Endothelial cell of umbilical vein (primary cell): Measurements from ENCODE around the gene CALN1. TPM values are rescaled to one million over a fixed set of nuclear protein-coding genes. Genes with fewer than 3 reads are reported as not detected.

ENCODE experiments used
- BruUV-seq: library from RNA; stranded (reverse); fragments of 400-500 nt; replicated peaks from 2 replicates; lab custom pipeline; 2021; lab: Mats Ljungman, UMichigan
- CTCF ChIA-PET: fragments of 300-600, 350-600 bp; sonication (Branson Sonifier 250); formaldehyde crosslinking; loops from one replicate; lab custom pipeline; 2021; ENCODE audit warnings: antibody characterized with exemption, inconsistent platforms; lab: Charles Lee
- POLR2A ChIA-PET: fragments of 300-600, 350-600 bp; sonication (Branson Sonifier 250); formaldehyde crosslinking; loops from one replicate; lab custom pipeline; 2021; ENCODE audit warnings: antibody characterized with exemption, inconsistent platforms; lab: Charles Lee
- DNase-seq: peaks from one replicate; pipeline ENCODE4 v3.0.0-alpha.2; 2011; ENCODE audit warnings: low read depth, low spot score
- FAIRE-seq: peaks from 2 replicates; lab custom pipeline; 2011; peaks lifted over from hg19 to GRCh38; lab: Jason Lieb, UNC
- H2AFZ ChIP-seq: 2 replicates; pipeline ENCODE4 v1.6.0; 2012; ENCODE audit warnings: low read depth, low read length, control low read depth, inconsistent platforms
- H3K27ac ChIP-seq: 2 replicates; pipeline ENCODE4 v1.5.1; 2011; ENCODE audit warnings: low read depth, mild to moderate bottlenecking, control low read depth, low read length, moderate library complexity; ENCODE audit not compliant: insufficient read depth
- H3K27me3 ChIP-seq, 2 experiments: 2 replicates each; pipeline versions ENCODE4 v1.6.0 to v1.6.1; 2011; ENCODE audit warnings: low read length in 2 of 2, mixed read lengths in 1 of 2; ENCODE audit not compliant: control insufficient read depth in 2 of 2, insufficient read depth in 2 of 2
- H3K36me3 ChIP-seq, 2 experiments: 2 replicates in 1 of 2; 3 replicates in 1 of 2; pipeline ENCODE4 v1.5.1; 2011; ENCODE audit warnings: low read length in 2 of 2, mild to moderate bottlenecking in 1 of 2, moderate library complexity in 1 of 2; ENCODE audit not compliant: control insufficient read depth in 2 of 2, insufficient read depth in 2 of 2; ENCODE audit errors: extremely low read depth in 1 of 2
- H3K4me1 ChIP-seq: 3 replicates; pipeline ENCODE4 v1.5.1; 2011; ENCODE audit warnings: mild to moderate bottlenecking, low read length; ENCODE audit not compliant: control insufficient read depth, insufficient read depth; ENCODE audit errors: extremely low read depth
- H3K4me2 ChIP-seq: 2 replicates; pipeline ENCODE4 v1.6.1; 2011; ENCODE audit warnings: low read length, control low read depth, mixed read lengths; ENCODE audit not compliant: insufficient read depth
- H3K4me3 ChIP-seq, 3 experiments: fragments of 200-600 bp in 1 of 3; sonication (generic), shearing (Covaris generic) in 1 of 3; replicated peaks in 1 of 3; 2 replicates each; pipeline ENCODE4 v1.5.1; 2011 to 2016; ENCODE audit warnings: control low read depth in 3 of 3, low read length in 3 of 3, mild to moderate bottlenecking in 2 of 3, inconsistent platforms in 1 of 3, low read depth in 1 of 3, moderate library complexity in 1 of 3; ENCODE audit not compliant: insufficient read depth in 1 of 3
- H3K79me2 ChIP-seq: 2 replicates; pipeline ENCODE4 v1.6.0; 2012; ENCODE audit warnings: low read length, inconsistent platforms; ENCODE audit not compliant: control insufficient read depth, insufficient read depth
- H3K9ac ChIP-seq: replicated peaks from 2 replicates; pipeline ENCODE3; 2011; ENCODE audit warnings: low read length, control low read depth; ENCODE audit not compliant: insufficient read depth; ENCODE audit errors: extremely low read depth
- H3K9me1 ChIP-seq: replicated peaks from 3 replicates; pipeline ENCODE4 v1.6.0; 2011; ENCODE audit warnings: mild to moderate bottlenecking, low read length; ENCODE audit not compliant: control insufficient read depth, insufficient read depth; ENCODE audit errors: extremely low read depth
- H3K9me3 ChIP-seq: replicated peaks from 2 replicates; pipeline ENCODE4 v1.5.1; 2012; ENCODE audit warnings: low read length, inconsistent platforms; ENCODE audit not compliant: control insufficient read depth, insufficient read depth
- H4K20me1 ChIP-seq: replicated peaks from 2 replicates; pipeline ENCODE3; 2011; ENCODE audit warnings: mild to moderate bottlenecking, low read length; ENCODE audit not compliant: control insufficient read depth, insufficient read depth; ENCODE audit errors: extremely low read depth
- EZH2 ChIP-seq: IDR thresholded peaks from 2 replicates; pipeline ENCODE4 v1.6.1; 2012; ENCODE audit warnings: borderline replicate concordance, low read depth, mild to moderate bottlenecking, moderate library complexity, low read length, inconsistent platforms; ENCODE audit not compliant: severe bottlenecking
- FOS ChIP-seq: IDR thresholded peaks from 2 replicates; pipeline ENCODE4 v1.6.1; 2011; ENCODE audit warnings: mild to moderate bottlenecking, low read length, moderate library complexity, borderline replicate concordance; ENCODE audit not compliant: insufficient read depth
- GATA2 ChIP-seq: IDR thresholded peaks from 2 replicates; pipeline ENCODE4 v1.7.0; 2011; ENCODE audit warnings: low read depth, mild to moderate bottlenecking, moderate library complexity, mixed read lengths, low read length; ENCODE audit not compliant: insufficient read length, insufficient read depth
- JUN ChIP-seq: IDR thresholded peaks from 2 replicates; pipeline ENCODE4 v1.6.1; 2011; ENCODE audit warnings: borderline replicate concordance, low read depth; ENCODE audit not compliant: insufficient read length, insufficient read depth
- MAX ChIP-seq: IDR thresholded peaks from 2 replicates; pipeline ENCODE4 v1.6.1; 2011; ENCODE audit not compliant: insufficient read depth, insufficient read length
- MYC ChIP-seq: IDR thresholded peaks from one replicate; pipeline ENCODE4 v1.6.1; 2011; ENCODE audit warnings: mild to moderate bottlenecking, low read depth, low read length
- POLR2A ChIP-seq: IDR thresholded peaks from 2 replicates; pipeline ENCODE4 v1.6.1; 2012; ENCODE audit warnings: low read depth, mild to moderate bottlenecking, control low read depth, low read length
- POLR2AphosphoS5 ChIP-seq: IDR thresholded peaks from 2 replicates; pipeline ENCODE4 v1.6.1; 2012; ENCODE audit warnings: low read depth, mild to moderate bottlenecking, control low read depth, low read length, moderate library complexity; ENCODE audit not compliant: insufficient read depth
- dilution Hi-C: fragments of 300-500 bp; cut with MboI; formaldehyde crosslinking; loops from one replicate; pipeline ENCODE4 v1.15.0; 2019; ENCODE audit warnings: low sequenced_read_pairs; ENCODE audit not compliant: extremely low pct_ligation_motif_present
- intact Hi-C: fragments of 100-400 bp; cut with micrococcal nuclease; formaldehyde crosslinking; loops from one replicate; pipeline ENCODE4 v1.10.0; 2022
- polyA plus RNA-seq, 4 experiments: library from polyadenylated mRNA; depleted of rRNA in 3 of 4; stranded (reverse) in 3 of 4; unstranded in 1 of 4; fragments of >200 nt; gene quantifications; 2 replicates each; pipeline versions ENCODE4 v1.2.1 to v1.2.3, GENCODE V29; 2011 to 2012; ENCODE audit warnings: missing spikeins in 1 of 4
- total RNA-seq: library from RNA; stranded (reverse); gene quantifications from 2 replicates; pipeline ENCODE4 v1.2.3, GENCODE V29; 2021
- TF ChIP-seq, protein P1 (sequence below), 2 donors: IDR thresholded peaks; 1 replicate in 1 of 2; 2 replicates in 1 of 2; pipeline ENCODE4 v1.5.1; 2011; ENCODE audit warnings: low read length in 2 of 2, mild to moderate bottlenecking in 2 of 2, moderate library complexity in 2 of 2, control low read depth in 1 of 2, inconsistent platforms in 1 of 2, low read depth in 1 of 2; ENCODE audit not compliant: insufficient read depth in 1 of 2; ENCODE audit errors: extremely low read depth in 1 of 2

Gene CALN1
- total and polyA plus RNA-seq, 2 donors (not counting 3 experiments of a cell fraction or from before 2014, with no cell fraction given), result not detected

GRCh38 chr7:72272479-72272878 is 139.7 kb downstream of the CALN1 start:
- FAIRE-seq, result no peak
- POLR2A ChIA-PET, result no interaction called here

More at GRCh38 chr7:72272479-72272878, 139.7 kb downstream of the CALN1 start:
- Histone ChIP-seq H3K79me2 (no peaks in the 10 kb centered on the region), H3K9me3 (peaks cover 2% of the 10 kb centered on the region), H3K27ac (no peak overlapping the region), H3K4me3 (no peak overlapping the region), H2AFZ (no peak overlapping the region), H3K9ac (no peak overlapping the region), H4K20me1 (no peaks in the 10 kb centered on the region), H3K27me3 (no peaks in the 10 kb centered on the region), H3K9me1 (no peaks in the 10 kb centered on the region), H3K4me2 (no peak overlapping the region), H3K36me3 (no peaks in the 10 kb centered on the region), H3K4me1 (no peaks in the 10 kb centered on the region)
- DNase-seq, result no peak
- TF ChIP-seq POLR2AphosphoS5 (no peak), JUN (no peak), MAX (no peak), POLR2A (no peak), MYC (no peak), EZH2 (no peak), GATA2 (no peak), FOS (no peak)
- TF ChIP-seq, protein P1, sequence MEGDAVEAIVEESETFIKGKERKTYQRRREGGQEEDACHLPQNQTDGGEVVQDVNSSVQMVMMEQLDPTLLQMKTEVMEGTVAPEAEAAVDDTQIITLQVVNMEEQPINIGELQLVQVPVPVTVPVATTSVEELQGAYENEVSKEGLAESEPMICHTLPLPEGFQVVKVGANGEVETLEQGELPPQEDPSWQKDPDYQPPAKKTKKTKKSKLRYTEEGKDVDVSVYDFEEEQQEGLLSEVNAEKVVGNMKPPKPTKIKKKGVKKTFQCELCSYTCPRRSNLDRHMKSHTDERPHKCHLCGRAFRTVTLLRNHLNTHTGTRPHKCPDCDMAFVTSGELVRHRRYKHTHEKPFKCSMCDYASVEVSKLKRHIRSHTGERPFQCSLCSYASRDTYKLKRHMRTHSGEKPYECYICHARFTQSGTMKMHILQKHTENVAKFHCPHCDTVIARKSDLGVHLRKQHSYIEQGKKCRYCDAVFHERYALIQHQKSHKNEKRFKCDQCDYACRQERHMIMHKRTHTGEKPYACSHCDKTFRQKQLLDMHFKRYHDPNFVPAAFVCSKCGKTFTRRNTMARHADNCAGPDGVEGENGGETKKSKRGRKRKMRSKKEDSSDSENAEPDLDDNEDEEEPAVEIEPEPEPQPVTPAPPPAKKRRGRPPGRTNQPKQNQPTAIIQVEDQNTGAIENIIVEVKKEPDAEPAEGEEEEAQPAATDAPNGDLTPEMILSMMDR (IDR thresholded peaks at IDR 0.05; ENCODE audit: extremely low read depth in 1 of 2, insufficient read depth in 1 of 2, low read depth in 1 of 2, low read length in 2 of 2), result no peak
- dilution Hi-C loops (no loop called here), intact Hi-C loops (no loop called here)
- BruUV-seq, result no TSS peak
- CTCF ChIA-PET, result no interaction called here
